Spleen (tissue), 11 donors: Measurements from ENCODE around the gene PPP1R13B. TPM values are rescaled to one million over a fixed set of nuclear protein-coding genes. Genes with fewer than 3 reads are reported as not detected.

Source experiments
- DNase-seq: peaks from one replicate; pipeline ENCODE4 v3.0.0-alpha.2; 2020
- H3K27ac ChIP-seq, 8 donors: fragments of 200-600 bp; sonication (generic) in 7 of 8; 1 replicate in 4 of 8; 2 replicates in 4 of 8; pipeline versions ENCODE4 v1.5.0 to v1.8.0; 2016 to 2021; ENCODE audit warnings: inconsistent platforms in 4 of 8, mild to moderate bottlenecking in 4 of 8, moderate library complexity in 1 of 8
- H3K27me3 ChIP-seq, 7 donors: fragments of 200-600 bp; sonication (generic) in 6 of 7; replicated peaks in 1 of 7; 1 replicate in 4 of 7; 2 replicates in 3 of 7; pipeline versions ENCODE4 v1.5.0 to v1.8.0; 2016 to 2021; ENCODE audit warnings: inconsistent platforms in 3 of 7, mild to moderate bottlenecking in 1 of 7
- H3K36me3 ChIP-seq, 6 donors: fragments of 200-600 bp; sonication (generic) in 5 of 6; 1 replicate in 4 of 6; 2 replicates in 2 of 6; pipeline versions ENCODE4 v1.5.0 to v1.8.0; 2016 to 2021; ENCODE audit warnings: inconsistent platforms in 2 of 6
- H3K4me1 ChIP-seq, 6 donors: fragments of 200-600 bp; sonication (generic) in 5 of 6; 1 replicate in 3 of 6; 2 replicates in 3 of 6; pipeline versions ENCODE4 v1.5.0 to v1.8.0; 2016 to 2021; ENCODE audit warnings: inconsistent platforms in 3 of 6
- H3K4me3 ChIP-seq, 8 donors: fragments of 200-600 bp; sonication (generic) in 7 of 8; 1 replicate in 4 of 8; 2 replicates in 4 of 8; pipeline versions ENCODE4 v1.5.0 to v1.8.0; 2016 to 2021; ENCODE audit warnings: inconsistent platforms in 4 of 8, mild to moderate bottlenecking in 4 of 8, moderate library complexity in 2 of 8
- H3K9me3 ChIP-seq, 8 donors: fragments of 200-600 bp; sonication (generic) in 7 of 8; 1 replicate in 4 of 8; 2 replicates in 4 of 8; pipeline versions ENCODE4 v1.5.0 to v1.8.0; 2016 to 2021; ENCODE audit warnings: inconsistent platforms in 4 of 8
- POLR2A ChIP-seq, 3 donors: fragments of 450-650 bp; IDR thresholded peaks; one replicate each; pipeline ENCODE4 v1.5.1; 2017; ENCODE audit warnings: antibody characterized with exemption in 3 of 3, mild to moderate bottlenecking in 1 of 3
- POLR2AphosphoS5 ChIP-seq, 3 donors: sonication (generic); formaldehyde crosslinking; IDR thresholded peaks; one replicate each; pipeline ENCODE4 v1.5.1; 2017; ENCODE audit warnings: antibody characterized with exemption in 3 of 3
- WGBS, 5 donors: extraction: QIAGEN DNeasy Blood & Tissue Kit in 3 of 5; methylation state at CpG; one replicate each; pipeline versions ENCODE4 v1.1.5 to v1.1.7; 2013 to 2018; 5-methylcytosine and 5-hydroxymethylcytosine counted together
- intact Hi-C: fragments of 100-400 bp; cut with DNase I; formaldehyde crosslinking; loops from one replicate; pipeline ENCODE4 v1.15.0; 2023; ENCODE audit warnings: low total_unique reads
- polyA plus RNA-seq, 3 donors: library from polyadenylated mRNA; stranded (reverse); fragments of 200-250 nt; gene quantifications; one replicate each; pipeline ENCODE4 v1.2.1, GENCODE V29; 2013
- total RNA-seq, 7 donors: library from RNA; depleted of rRNA in 3 of 7; stranded (reverse); fragments of >200 nt in 3 of 7; fragmentation: NEBNext Ultra II Directional in 4 of 7; extraction: Animal tissue kit (Norgen Biotek cat#: 25700) in 4 of 7; gene quantifications; one replicate each; pipeline versions ENCODE4 v1.1.0 to v1.2.1, GENCODE V29; 2016 to 2021
- TF ChIP-seq, protein P1 (sequence below), 11 experiments: fragments of 200-600 bp in 7 of 11; fragments of 450-650 bp in 4 of 11; sonication (generic) in 4 of 11; IDR thresholded peaks in 8 of 11; conservative IDR thresholded peaks in 3 of 11; 1 replicate in 7 of 11; 2 replicates in 4 of 11; pipeline versions ENCODE4 v1.4.0 to v1.8.0; 2016 to 2021; ENCODE audit warnings: antibody characterized with exemption in 11 of 11, inconsistent platforms in 4 of 11, mild to moderate bottlenecking in 1 of 11
- donor health status: healthy with polysubstance abuse.
- donor health status: DM: no; HTN: no; CAD: no; lungs with moderate emphysema.
- donor health status: DM: no; HTN: no; CAD: no.
- donor health status: Bipolar disorder and iron deficiency.
- donor health status: healthy.
- donor health status: DM: no; HTN: no; CAD: no.
- donor health status: DM: yes; HTN: yes; CAD: no.

The PPP1R13B gene
- total and polyA plus RNA-seq, 10 donors: 5.7 to 95.3 (median 36.6) TPM

GRCh38 chr14:103737432-103738045 lies 109.8 kb downstream of the PPP1R13B start:
- DNase-seq: peak; percentile 41
- H3K27me3 ChIP-seq: no peaks in the 10 kb centered on the region
- H3K27ac ChIP-seq: no peak overlapping the region
- H3K9me3 ChIP-seq: no peaks in the 10 kb centered on the region
- intact Hi-C loops: no loop called here
- H3K4me3 ChIP-seq: no peak overlapping the region
- 93 to 96% (median 95%) methylated on average over 16 of the region's 16 CpGs for WGBS, 5 donors
- H3K36me3 ChIP-seq: peaks cover 0 to 95% (median 50%) of the 10 kb centered on the region in 6 donors
- TF ChIP-seq POLR2AphosphoS5 (IDR thresholded peaks at IDR 0.05) (no peak), POLR2A (IDR thresholded peaks at IDR 0.05) (no peak)
- TF ChIP-seq, protein P1, sequence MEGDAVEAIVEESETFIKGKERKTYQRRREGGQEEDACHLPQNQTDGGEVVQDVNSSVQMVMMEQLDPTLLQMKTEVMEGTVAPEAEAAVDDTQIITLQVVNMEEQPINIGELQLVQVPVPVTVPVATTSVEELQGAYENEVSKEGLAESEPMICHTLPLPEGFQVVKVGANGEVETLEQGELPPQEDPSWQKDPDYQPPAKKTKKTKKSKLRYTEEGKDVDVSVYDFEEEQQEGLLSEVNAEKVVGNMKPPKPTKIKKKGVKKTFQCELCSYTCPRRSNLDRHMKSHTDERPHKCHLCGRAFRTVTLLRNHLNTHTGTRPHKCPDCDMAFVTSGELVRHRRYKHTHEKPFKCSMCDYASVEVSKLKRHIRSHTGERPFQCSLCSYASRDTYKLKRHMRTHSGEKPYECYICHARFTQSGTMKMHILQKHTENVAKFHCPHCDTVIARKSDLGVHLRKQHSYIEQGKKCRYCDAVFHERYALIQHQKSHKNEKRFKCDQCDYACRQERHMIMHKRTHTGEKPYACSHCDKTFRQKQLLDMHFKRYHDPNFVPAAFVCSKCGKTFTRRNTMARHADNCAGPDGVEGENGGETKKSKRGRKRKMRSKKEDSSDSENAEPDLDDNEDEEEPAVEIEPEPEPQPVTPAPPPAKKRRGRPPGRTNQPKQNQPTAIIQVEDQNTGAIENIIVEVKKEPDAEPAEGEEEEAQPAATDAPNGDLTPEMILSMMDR (IDR thresholded peaks at IDR 0.05 in 8 of 11, conservative IDR thresholded peaks at IDR 0.05 in 3 of 11): no peak
- H3K4me1 ChIP-seq: peaks cover 6 to 43% (median 23%) of the 10 kb centered on the region in 6 donors

DNA sequence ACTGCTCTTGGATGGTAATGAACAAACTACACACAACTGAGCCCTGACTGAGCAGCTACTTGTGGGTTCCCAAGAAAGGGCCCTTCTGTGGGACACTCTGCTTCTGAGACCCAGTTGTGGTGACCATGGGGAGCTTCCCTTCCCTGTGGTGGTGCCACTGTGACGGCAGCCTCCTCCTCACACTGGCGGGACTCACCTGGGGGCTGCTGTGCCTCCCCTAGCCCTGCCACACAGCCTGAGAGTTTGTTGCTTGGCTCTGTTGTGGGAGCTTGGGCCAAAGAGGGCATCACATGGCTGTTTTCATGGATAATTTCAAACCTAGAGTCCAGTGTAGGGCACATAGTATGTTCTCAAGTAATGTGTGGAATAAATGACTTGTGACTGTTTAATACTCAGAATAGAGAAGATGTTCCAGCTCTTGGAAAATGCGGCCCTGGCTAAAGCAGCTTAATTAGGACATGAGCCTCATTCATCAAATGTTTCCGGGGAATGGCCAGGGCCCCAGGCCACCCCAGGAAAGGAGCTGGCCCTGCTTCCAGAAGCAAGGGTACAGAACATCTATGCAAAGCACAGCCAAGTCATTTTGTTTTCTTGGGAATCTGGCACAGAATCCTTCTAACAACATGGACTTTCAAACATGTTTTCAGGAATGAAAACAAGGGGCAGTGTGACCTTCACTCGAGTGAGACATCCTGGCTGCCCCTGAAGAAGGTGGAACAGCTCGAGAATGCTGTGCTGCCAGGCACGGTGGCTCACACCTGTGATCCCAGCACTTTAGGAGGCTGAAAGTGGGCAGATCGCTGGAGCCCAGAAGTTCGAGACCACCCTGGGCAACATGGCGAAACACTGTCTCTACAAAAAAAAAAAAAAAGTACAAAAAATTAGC lies 110.6 kb downstream of the PPP1R13B start:
- Histone ChIP-seq H3K36me3 (peaks cover 0 to 95% (median 56%) of the 10 kb centered on the region in 6 donors), H3K27ac (peak overlapping the region in 5 of 8 donors; percentile 14 to 30 (median 23)), H3K27me3 (no peaks in the 10 kb centered on the region), H3K4me3 (no peak overlapping the region), H3K9me3 (no peaks in the 10 kb centered on the region), H3K4me1 (peaks cover 3 to 35% (median 18%) of the 10 kb centered on the region in 6 donors)
- peak; percentile 31 for DNase-seq
- TF ChIP-seq, protein P1 (IDR thresholded peaks at IDR 0.05 in 8 of 11, conservative IDR thresholded peaks at IDR 0.05 in 3 of 11): no peak
- TF ChIP-seq POLR2AphosphoS5 (IDR thresholded peaks at IDR 0.05) (no peak), POLR2A (IDR thresholded peaks at IDR 0.05) (no peak)
- intact Hi-C loops: no loop called here
- 81 to 89% (median 85%) methylated on average over 8 to 10 of the region's 10 CpGs for WGBS, 5 donors

DNA sequence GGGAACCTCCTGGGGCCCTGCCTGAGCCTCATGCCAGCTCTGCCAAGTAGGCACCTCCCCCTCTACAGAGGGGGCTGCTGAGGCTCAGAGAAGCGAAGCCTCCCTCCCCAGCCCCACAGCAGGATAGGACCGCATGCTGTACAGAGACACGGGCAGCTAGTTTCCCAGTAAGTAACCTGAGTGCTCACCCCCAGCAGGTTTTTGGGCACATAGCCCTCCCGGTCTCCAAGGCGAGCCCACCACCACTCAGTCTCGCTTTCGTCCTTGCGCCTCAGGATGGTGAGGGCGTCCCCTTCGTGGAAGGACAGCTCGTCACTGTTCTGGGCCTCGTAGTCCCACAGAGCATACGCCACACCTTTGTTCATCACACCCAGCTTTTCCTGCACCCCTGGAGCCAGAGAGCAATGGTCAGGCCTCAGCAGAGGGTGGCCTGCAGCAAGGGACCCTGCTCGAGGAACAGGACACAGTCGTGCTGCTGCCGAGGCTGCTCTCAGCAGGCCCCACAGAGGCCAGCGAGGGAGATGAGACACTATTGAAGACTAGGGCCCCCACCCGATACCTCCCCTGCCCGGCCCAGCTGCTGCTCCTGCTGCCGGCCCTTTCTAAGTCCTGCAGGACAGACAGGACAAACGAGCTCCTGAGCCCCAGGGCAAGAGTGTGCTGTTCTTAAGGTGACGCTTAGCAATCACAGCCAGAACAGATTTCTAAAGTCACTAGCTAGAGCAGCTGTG lies 111.4 kb downstream of the PPP1R13B start:
- H3K4me3 ChIP-seq: no peak overlapping the region
- DNase-seq: peak; percentile 65
- no peaks in the 10 kb centered on the region for H3K9me3 ChIP-seq
- peaks cover 0 to 28% (median 13%) of the 10 kb centered on the region in 6 donors for H3K4me1 ChIP-seq
- TF ChIP-seq POLR2A (IDR thresholded peaks at IDR 0.05): no peak
- no peak for TF ChIP-seq POLR2AphosphoS5 (IDR thresholded peaks at IDR 0.05)
- H3K27ac ChIP-seq: peak overlapping the region in 5 of 8 donors; percentile 21 to 54 (median 29)
- H3K36me3 ChIP-seq: peaks cover 0 to 96% (median 57%) of the 10 kb centered on the region in 6 donors
- intact Hi-C loops: no loop called here
- 89 to 94% (median 90%) methylated on average over 16 to 22 of the region's 22 CpGs for WGBS, 5 donors
- H3K27me3 ChIP-seq: no peaks in the 10 kb centered on the region

- no peaks in the 10 kb centered on the region for H3K9me3 ChIP-seq
- intact Hi-C loops: no loop called here
- H3K4me1 ChIP-seq: peaks cover 0 to 28% (median 12%) of the 10 kb centered on the region in 6 donors
- H3K27me3 ChIP-seq: no peaks in the 10 kb centered on the region
- WGBS, 5 donors: 30 to 81% (median 66%) methylated on average over 3 to 7 of the region's 7 CpGs
- H3K36me3 ChIP-seq: peaks cover 0 to 99% (median 57%) of the 10 kb centered on the region in 6 donors
- no peak overlapping the region for H3K4me3 ChIP-seq
- no peak for TF ChIP-seq POLR2A (IDR thresholded peaks at IDR 0.05)
- TF ChIP-seq POLR2AphosphoS5 (IDR thresholded peaks at IDR 0.05): no peak
- TF ChIP-seq, protein P1 (IDR thresholded peaks at IDR 0.05 in 8 of 11, conservative IDR thresholded peaks at IDR 0.05 in 3 of 11): no peak
- peak; percentile 56 for DNase-seq
- peak overlapping the region in 5 of 8 donors; percentile 9 to 54 (median 30) for H3K27ac ChIP-seq
Observed at GRCh38 chr14:103735439-103735814, 111.9 kb downstream of the PPP1R13B start.
